AG09309 (cell line): Measurements from ENCODE around the gene ATP7B.
A peak's percentile ranks its signal among the peaks of the same experiment; 100 is the strongest.

Experiments
- DNase-seq: peaks from one replicate; pipeline ENCODE4 v3.0.0-alpha.2; 2010; ENCODE audit warnings: low read depth
- H3K4me3 ChIP-seq: 2 replicates; pipeline ENCODE4 v1.5.1; 2011; ENCODE audit warnings: mild to moderate bottlenecking, low read depth, low read length, moderate library complexity; ENCODE audit not compliant: control insufficient read depth
- CTCF ChIP-seq: IDR thresholded peaks from 2 replicates; pipeline ENCODE4 v1.5.1; 2011; ENCODE audit warnings: mild to moderate bottlenecking, low read depth, low read length, inconsistent platforms; ENCODE audit not compliant: insufficient read depth, control insufficient read depth; ENCODE audit errors: missing control alignments

ATP7B gene

GRCh38 chr13:52011632-52012511, 622 bp upstream of the ATP7B start, which contains the start of gene ALG11:
TSS of gene ALG11 (plus strand) at chr13:52012398. CDS start at chr13:52012419, 21 bp downstream.
- no peak for TF ChIP-seq CTCF
- H3K4me3 ChIP-seq: peak within 1 kb of the TSS; percentile 72
- peak; percentile 90 for DNase-seq

GRCh38 chr13:52009946-52010345, 1.3 kb downstream of the ATP7B start:
- no peak overlapping the region for H3K4me3 ChIP-seq
- no peak for DNase-seq
- TF ChIP-seq CTCF: no peak

GRCh38 chr13:52006523-52007245, 4.6 kb downstream of the ATP7B start:
- no peak overlapping the region for H3K4me3 ChIP-seq
- TF ChIP-seq CTCF: no peak
- DNase-seq: no peak

- TF ChIP-seq CTCF: no peak
- no peak overlapping the region for H3K4me3 ChIP-seq
- no peak for DNase-seq
Observed at GRCh38 chr13:52005841-52006522, 5.3 kb downstream of the ATP7B start.

- DNase-seq: no peak
- TF ChIP-seq CTCF: no peak
- no peak overlapping the region for H3K4me3 ChIP-seq
Observed at GRCh38 chr13:52004511-52005170, 6.6 kb downstream of the ATP7B start.

GRCh38 chr13:52003541-52003940, 7.7 kb downstream of the ATP7B start:
- H3K4me3 ChIP-seq: no peak overlapping the region
- no peak for DNase-seq
- no peak for TF ChIP-seq CTCF
